HCT116 (cell line): Measurements from ENCODE around the gene CEACAM6. TPM values are rescaled to one million over a fixed set of nuclear protein-coding genes. Genes with fewer than 3 reads are reported as not detected.
"Not testable (repeated sequence)": the region's sequence is repeated elsewhere in the genome, so short reads cannot be mapped to it uniquely, and the experiment has no call there.

Experiments used
- ATAC-seq: fragments of 200-7000 bp; cut with Tn5 transposase; 2 replicates; pipeline ENCODE4 v1.9.1; 2020; ENCODE audit warnings: mild to moderate bottlenecking, moderate library complexity
- BruUV-seq: library from RNA; stranded (reverse); fragments of 400-500 nt; replicated peaks from 2 replicates; lab custom pipeline; 2021; lab: Mats Ljungman, UMichigan
- CTCF ChIA-PET: fragments of 300-600 bp; sonication (Branson Sonifier 250); formaldehyde crosslinking; loops from one replicate; lab custom pipeline; 2021; ENCODE audit warnings: antibody characterized with exemption; lab: Charles Lee
- POLR2A ChIA-PET: fragments of 300-600, 350-600 bp; sonication (Branson Sonifier 250); formaldehyde crosslinking; loops from one replicate; lab custom pipeline; 2021; ENCODE audit warnings: antibody characterized with exemption; lab: Charles Lee
- RAD21 ChIA-PET, 2 experiments: fragments of 300-600 bp; sonication (Branson Sonifier 250); formaldehyde crosslinking; loops; one replicate each; lab custom pipeline; 2023; ENCODE audit warnings: low total read pairs in 2 of 2; ENCODE audit not compliant: uncharacterized antibody in 2 of 2, unreplicated experiment in 2 of 2, low non-redundant PET in 1 of 2; lab: Charles Lee
- DNase-seq: peaks from one replicate; pipeline ENCODE4 v3.0.0-alpha.2; 2010; ENCODE audit warnings: low read depth, low spot score
- H2AFZ ChIP-seq: fragments of 200-600 bp; shearing (Covaris generic), sonication (generic); 2 replicates; pipeline ENCODE4 v1.6.1; 2017; ENCODE audit warnings: low read depth, mixed run types, mixed read lengths, antibody characterized with exemption, low read length; ENCODE audit not compliant: poor library complexity, severe bottlenecking
- H3K27ac ChIP-seq: 2 replicates; pipeline ENCODE4 v1.5.1; 2012; ENCODE audit warnings: low read depth, low read length
- H3K27me3 ChIP-seq: fragments of 200-600 bp; sonication (generic); 2 replicates; pipeline ENCODE4 v1.6.1; 2016; ENCODE audit warnings: mixed run types, low read length, mixed read lengths; ENCODE audit not compliant: insufficient read depth
- H3K36me3 ChIP-seq, 2 experiments: fragments of 200-500 bp in 1 of 2; fragments of 200-600 bp in 1 of 2; sonication (Bioruptor generic) in 1 of 2; sonication (generic) in 1 of 2; 2 replicates each; pipeline versions ENCODE4 v1.5.1 to v1.6.1; 2014 to 2016; ENCODE audit warnings: low read length in 2 of 2, inconsistent platforms in 1 of 2, mixed read lengths in 1 of 2, mixed run types in 1 of 2; ENCODE audit not compliant: insufficient read depth in 2 of 2, control insufficient read depth in 1 of 2
- H3K4me1 ChIP-seq, 2 experiments: fragments of 200-600 bp in 1 of 2; sonication (generic) in 1 of 2; 2 replicates each; pipeline versions ENCODE4 v1.5.1 to v1.6.1; 2012 to 2017; ENCODE audit warnings: low read length in 2 of 2, inconsistent platforms in 1 of 2, mild to moderate bottlenecking in 1 of 2, mixed read lengths in 1 of 2, mixed run types in 1 of 2, moderate library complexity in 1 of 2; ENCODE audit not compliant: insufficient read depth in 2 of 2, control insufficient read depth in 1 of 2
- H3K4me2 ChIP-seq: fragments of 200-600 bp; sonication (generic); 2 replicates; pipeline ENCODE4 v1.6.1; 2017; ENCODE audit warnings: mixed run types, low read length, mixed read lengths
- H3K4me3 ChIP-seq, 2 experiments: fragments of 200-600 bp in 1 of 2; sonication (generic) in 1 of 2; replicated peaks in 1 of 2; 2 replicates each; pipeline ENCODE4 v1.5.1; 2011 to 2016; ENCODE audit warnings: low read length in 2 of 2, control low read depth in 1 of 2, low read depth in 1 of 2, mild to moderate bottlenecking in 1 of 2, mixed read lengths in 1 of 2, mixed run types in 1 of 2
- H3K79me2 ChIP-seq: fragments of 200-600 bp; sonication (generic); 2 replicates; pipeline ENCODE4 v1.6.1; 2017; ENCODE audit warnings: mild to moderate bottlenecking, mixed run types, low read length, moderate library complexity, mixed read lengths; ENCODE audit not compliant: insufficient read depth
- H3K9ac ChIP-seq: fragments of 200-600 bp; sonication (generic); 2 replicates; pipeline ENCODE4 v1.6.1; 2016; ENCODE audit warnings: low read length, mixed read lengths
- H3K9me2 ChIP-seq: fragments of 200-600 bp; sonication (generic), shearing (Covaris generic); 2 replicates; pipeline ENCODE4 v1.6.1; 2017; ENCODE audit warnings: mixed run types, mild to moderate bottlenecking, moderate library complexity; ENCODE audit not compliant: insufficient read depth
- H3K9me3 ChIP-seq, 2 experiments: fragments of 200-500 bp in 1 of 2; fragments of 200-600 bp in 1 of 2; sonication (Bioruptor generic) in 1 of 2; sonication (generic) in 1 of 2; 2 replicates each; pipeline ENCODE4 v1.6.1; 2014 to 2017; ENCODE audit warnings: low read length in 2 of 2, mixed read lengths in 2 of 2, inconsistent platforms in 1 of 2, low read depth in 1 of 2, mild to moderate bottlenecking in 1 of 2, mixed run types in 1 of 2, moderate library complexity in 1 of 2; ENCODE audit not compliant: control insufficient read depth in 1 of 2, insufficient read depth in 1 of 2
- H4K20me1 ChIP-seq: fragments of 200-600 bp; sonication (generic), shearing (Covaris generic); 2 replicates; pipeline ENCODE4 v1.6.1; 2017; ENCODE audit warnings: mixed run types, mild to moderate bottlenecking, moderate library complexity; ENCODE audit not compliant: insufficient read depth
- CBX3 ChIP-seq: IDR thresholded peaks from 2 replicates; pipeline ENCODE4 v1.6.1; 2012; ENCODE audit warnings: low read depth
- CEBPB ChIP-seq: IDR thresholded peaks from 2 replicates; pipeline ENCODE4 v1.6.1; 2012; ENCODE audit warnings: low read depth
- EGR1 ChIP-seq: IDR thresholded peaks from 2 replicates; pipeline ENCODE4 v1.6.1; 2012; ENCODE audit warnings: low read depth
- ELF1 ChIP-seq: IDR thresholded peaks from 2 replicates; pipeline ENCODE4 v1.6.1; 2012; ENCODE audit warnings: low read depth, borderline replicate concordance
- EZH2phosphoT487 ChIP-seq: fragments of 200-600 bp; IDR thresholded peaks from 2 replicates; pipeline ENCODE4 v1.6.1; 2018; ENCODE audit warnings: antibody characterized with exemption, borderline replicate concordance
- POLR2A ChIP-seq: IDR thresholded peaks from 2 replicates; pipeline ENCODE4 v1.7.0; 2011; ENCODE audit warnings: borderline replicate concordance; ENCODE audit not compliant: insufficient read depth, insufficient read length; ENCODE audit errors: extremely low read depth
- POLR2AphosphoS5 ChIP-seq: IDR thresholded peaks from 2 replicates; pipeline ENCODE4 v1.6.1; 2011; ENCODE audit warnings: mild to moderate bottlenecking, low read depth, low read length, moderate library complexity
- SIN3A ChIP-seq: IDR thresholded peaks from 2 replicates; pipeline ENCODE4 v1.6.1; 2012; ENCODE audit warnings: low read depth
- SP1 ChIP-seq: IDR thresholded peaks from 2 replicates; pipeline ENCODE4 v1.6.1; 2012; ENCODE audit warnings: low read depth
- TCF7L2 ChIP-seq: IDR thresholded peaks from 2 replicates; pipeline ENCODE4 v1.7.0; 2011; ENCODE audit warnings: borderline replicate concordance, inconsistent platforms; ENCODE audit not compliant: insufficient read depth, insufficient read length; ENCODE audit errors: extremely low read depth
- YY1 ChIP-seq: IDR thresholded peaks from 2 replicates; pipeline ENCODE4 v1.6.1; 2011; ENCODE audit warnings: low read length, low read depth, moderate library complexity, mild to moderate bottlenecking; ENCODE audit not compliant: insufficient replicate concordance; ENCODE audit errors: extremely low read depth
- ZFX ChIP-seq: fragments of 450-650 bp; IDR thresholded peaks from 2 replicates; pipeline ENCODE4 v1.6.1; 2017
- ZNF274 ChIP-seq: fragments of 200-500 bp; sonication (Bioruptor generic); IDR thresholded peaks from 2 replicates; pipeline ENCODE4 v1.6.1; 2014; ENCODE audit warnings: mild to moderate bottlenecking, low read depth, low read length, inconsistent platforms
- intact Hi-C: fragments of 100-400 bp; cut with micrococcal nuclease; formaldehyde crosslinking; loops from 2 replicates; pipeline ENCODE4 v1.10.0; 2022
- total RNA-seq: library from RNA; stranded (reverse); gene quantifications from one replicate; pipeline ENCODE4 v1.2.1, GENCODE V29; 2021; ENCODE audit not compliant: unreplicated experiment
- TF ChIP-seq, protein P1 (sequence below): IDR thresholded peaks from 2 replicates; pipeline ENCODE4 v1.6.1; 2012
- TF ChIP-seq, protein P2 (sequence below), 3 experiments: fragments of 200-600 bp in 1 of 3; sonication (generic) in 1 of 3; IDR thresholded peaks in 2 of 3; conservative IDR thresholded peaks in 1 of 3; 2 replicates each; pipeline ENCODE4 v1.5.1; 2012 to 2017; ENCODE audit warnings: low read depth in 2 of 3, low read length in 2 of 3, antibody characterized with exemption in 1 of 3, borderline replicate concordance in 1 of 3, control low read depth in 1 of 3, mild to moderate bottlenecking in 1 of 3, mixed read lengths in 1 of 3, mixed run types in 1 of 3, moderate library complexity in 1 of 3; ENCODE audit not compliant: insufficient read depth in 1 of 3
- TF ChIP-seq, protein P3 (sequence below): IDR thresholded peaks from 2 replicates; pipeline ENCODE4 v1.6.1; 2011; ENCODE audit warnings: mild to moderate bottlenecking, low read length, moderate library complexity; ENCODE audit not compliant: insufficient replicate concordance; ENCODE audit errors: extremely low read depth

Gene CEACAM6
- total RNA-seq, 1 experiment from 2014 or later: 0.59 TPM

DNA sequence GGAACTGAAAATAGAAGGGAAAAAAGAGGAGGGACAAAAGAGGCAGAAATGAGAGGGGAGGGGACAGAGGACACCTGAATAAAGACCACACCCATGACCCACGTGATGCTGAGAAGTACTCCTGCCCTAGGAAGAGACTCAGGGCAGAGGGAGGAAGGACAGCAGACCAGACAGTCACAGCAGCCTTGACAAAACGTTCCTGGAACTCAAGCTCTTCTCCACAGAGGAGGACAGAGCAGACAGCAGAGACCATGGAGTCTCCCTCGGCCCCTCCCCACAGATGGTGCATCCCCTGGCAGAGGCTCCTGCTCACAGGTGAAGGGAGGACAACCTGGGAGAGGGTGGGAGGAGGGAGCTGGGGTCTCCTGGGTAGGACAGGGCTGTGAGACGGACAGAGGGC lies 46.8 kb upstream of the CEACAM6 start, which contains the start of gene CEACAM5:
CEACAM5 (plus strand) TSS at position 146 of the 400 bp plus-strand sequence; CDS start at position 252, 106 bp downstream.
- no peak within 1 kb of the TSS for H3K9ac ChIP-seq
- ATAC-seq: no peak
- H3K4me1 ChIP-seq: 0 out of 4 replicates have a peak, but pooled peaks cover 0 to 4% of the 10 kb centered on the region in 2 experiments
- intact Hi-C loops: loop anchor here (5.0 to 10.0 kb wide), 2 partner anchors 79 to 246 kb away; partner anchors contain the start of gene RABAC1
- H3K9me2 ChIP-seq: no peaks in the 10 kb centered on the region
- H3K4me3 ChIP-seq: no peak within 1 kb of the TSS
- ChIA-PET RAD21 (no interaction called here), POLR2A (no interaction called here), CTCF (no interaction called here)
- no peak within 1 kb of the TSS for H3K4me2 ChIP-seq
- no TSS peak for BruUV-seq
- H3K27ac ChIP-seq: no peak within 1 kb of the TSS
- H3K9me3 ChIP-seq: no peaks in the 10 kb centered on the region
- no peaks in the 10 kb centered on the region for H4K20me1 ChIP-seq
- no peaks in the 10 kb centered on the region for H3K79me2 ChIP-seq
- TF ChIP-seq ELF1 (no peak), POLR2AphosphoS5 (no peak), ZNF274 (no peak), SP1 (no peak), CEBPB (no peak), EZH2phosphoT487 (no peak), TCF7L2 (no peak), EGR1 (no peak), YY1 (no peak), POLR2A (no peak), ZFX (no peak), SIN3A (no peak), CBX3 (no peak)
- TF ChIP-seq, protein P1, sequence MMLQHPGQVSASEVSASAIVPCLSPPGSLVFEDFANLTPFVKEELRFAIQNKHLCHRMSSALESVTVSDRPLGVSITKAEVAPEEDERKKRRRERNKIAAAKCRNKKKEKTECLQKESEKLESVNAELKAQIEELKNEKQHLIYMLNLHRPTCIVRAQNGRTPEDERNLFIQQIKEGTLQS: no peak
- TF ChIP-seq, protein P2, sequence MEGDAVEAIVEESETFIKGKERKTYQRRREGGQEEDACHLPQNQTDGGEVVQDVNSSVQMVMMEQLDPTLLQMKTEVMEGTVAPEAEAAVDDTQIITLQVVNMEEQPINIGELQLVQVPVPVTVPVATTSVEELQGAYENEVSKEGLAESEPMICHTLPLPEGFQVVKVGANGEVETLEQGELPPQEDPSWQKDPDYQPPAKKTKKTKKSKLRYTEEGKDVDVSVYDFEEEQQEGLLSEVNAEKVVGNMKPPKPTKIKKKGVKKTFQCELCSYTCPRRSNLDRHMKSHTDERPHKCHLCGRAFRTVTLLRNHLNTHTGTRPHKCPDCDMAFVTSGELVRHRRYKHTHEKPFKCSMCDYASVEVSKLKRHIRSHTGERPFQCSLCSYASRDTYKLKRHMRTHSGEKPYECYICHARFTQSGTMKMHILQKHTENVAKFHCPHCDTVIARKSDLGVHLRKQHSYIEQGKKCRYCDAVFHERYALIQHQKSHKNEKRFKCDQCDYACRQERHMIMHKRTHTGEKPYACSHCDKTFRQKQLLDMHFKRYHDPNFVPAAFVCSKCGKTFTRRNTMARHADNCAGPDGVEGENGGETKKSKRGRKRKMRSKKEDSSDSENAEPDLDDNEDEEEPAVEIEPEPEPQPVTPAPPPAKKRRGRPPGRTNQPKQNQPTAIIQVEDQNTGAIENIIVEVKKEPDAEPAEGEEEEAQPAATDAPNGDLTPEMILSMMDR (IDR thresholded peaks at IDR 0.05 in 2 of 3, conservative IDR thresholded peaks at IDR 0.05 in 1 of 3; ENCODE audit: borderline replicate concordance in 1 of 3, insufficient read depth in 1 of 3, low read depth in 2 of 3, low read length in 2 of 3): no peak
- TF ChIP-seq, protein P3, sequence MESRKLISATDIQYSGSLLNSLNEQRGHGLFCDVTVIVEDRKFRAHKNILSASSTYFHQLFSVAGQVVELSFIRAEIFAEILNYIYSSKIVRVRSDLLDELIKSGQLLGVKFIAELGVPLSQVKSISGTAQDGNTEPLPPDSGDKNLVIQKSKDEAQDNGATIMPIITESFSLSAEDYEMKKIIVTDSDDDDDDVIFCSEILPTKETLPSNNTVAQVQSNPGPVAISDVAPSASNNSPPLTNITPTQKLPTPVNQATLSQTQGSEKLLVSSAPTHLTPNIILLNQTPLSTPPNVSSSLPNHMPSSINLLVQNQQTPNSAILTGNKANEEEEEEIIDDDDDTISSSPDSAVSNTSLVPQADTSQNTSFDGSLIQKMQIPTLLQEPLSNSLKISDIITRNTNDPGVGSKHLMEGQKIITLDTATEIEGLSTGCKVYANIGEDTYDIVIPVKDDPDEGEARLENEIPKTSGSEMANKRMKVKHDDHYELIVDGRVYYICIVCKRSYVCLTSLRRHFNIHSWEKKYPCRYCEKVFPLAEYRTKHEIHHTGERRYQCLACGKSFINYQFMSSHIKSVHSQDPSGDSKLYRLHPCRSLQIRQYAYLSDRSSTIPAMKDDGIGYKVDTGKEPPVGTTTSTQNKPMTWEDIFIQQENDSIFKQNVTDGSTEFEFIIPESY: no peak
- peaks cover 48% of the 10 kb centered on the region for H3K27me3 ChIP-seq
- DNase-seq: no peak
- H3K36me3 ChIP-seq: no peaks in the 10 kb centered on the region
- no peak within 1 kb of the TSS for H2AFZ ChIP-seq

DNA sequence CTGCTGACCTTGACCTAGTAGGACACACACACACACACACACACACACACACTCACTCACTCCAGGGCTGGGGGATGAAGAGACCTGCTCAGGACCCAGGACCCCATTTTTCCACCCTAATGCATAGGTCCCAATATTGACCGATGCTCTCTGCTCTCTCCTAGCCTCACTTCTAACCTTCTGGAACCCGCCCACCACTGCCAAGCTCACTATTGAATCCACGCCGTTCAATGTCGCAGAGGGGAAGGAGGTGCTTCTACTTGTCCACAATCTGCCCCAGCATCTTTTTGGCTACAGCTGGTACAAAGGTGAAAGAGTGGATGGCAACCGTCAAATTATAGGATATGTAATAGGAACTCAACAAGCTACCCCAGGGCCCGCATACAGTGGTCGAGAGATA lies 45.8 kb upstream of the CEACAM6 start:
- CTCF ChIA-PET, H3K4me2 ChIP-seq, H2AFZ ChIP-seq, H3K4me3 ChIP-seq, H4K20me1 ChIP-seq, H3K79me2 ChIP-seq, BruUV-seq, H3K9ac ChIP-seq, H3K36me3 ChIP-seq, POLR2A ChIA-PET, DNase-seq, ATAC-seq, H3K27ac ChIP-seq, H3K9me3 ChIP-seq, H3K4me1 ChIP-seq, RAD21 ChIA-PET, H3K9me2 ChIP-seq: not testable (repeated sequence)
- H3K27me3 ChIP-seq: peaks cover 47% of the 10 kb centered on the region
- intact Hi-C loops: loop anchor here (5.0 to 10.0 kb wide), 2 partner anchors 78 to 245 kb away; partner anchors contain the start of gene RABAC1
